Measurements from ENCODE around the gene MYLK4.

GRCh38 chr6:2641044-2641725, 109.5 kb downstream of the MYLK4 start:
- no peak for TF ChIP-seq CTCF (IDR thresholded peaks at IDR 0.05)
- TF ChIP-seq POLR2AphosphoS5 (IDR thresholded peaks at IDR 0.05), result no peak
